SIG-M5 treated with dmso at 0.1 percent for 504 hours (cell line): Measurements from ENCODE around the gene RAVER1.
"Not testable (repeated sequence)": the region's sequence is repeated elsewhere in the genome, so short reads cannot be mapped to it uniquely, and the experiment has no call there.

ENCODE experiments used
- DNase-seq: peaks from one replicate; lab custom pipeline; 2025; ENCODE audit not compliant: unreplicated experiment; lab: John Stamatoyannopoulos, UW

Gene RAVER1

GRCh38 chr19:10344780-10345179 lies 11.5 kb upstream of the RAVER1 start:
- DNase-seq = no peak

- no peak for DNase-seq
These were observed 10.2 kb upstream of the RAVER1 start for GRCh38 chr19:10343495-10343894.

- DNase-seq = no peak
These were observed 6.6 kb upstream of the RAVER1 start for GRCh38 chr19:10339977-10340376.

GRCh38 chr19:10339380-10339960 lies 6.1 kb upstream of the RAVER1 start, which contains the start of gene ICAM3:
Gene ICAM3 (minus strand): TSS chr19:10339624. CDS start chr19:10339614, 10 bp downstream.
- DNase-seq = peak; percentile 46

- DNase-seq = no peak
These were observed 5.6 kb upstream of the RAVER1 start for GRCh38 chr19:10338940-10339339.

DNA sequence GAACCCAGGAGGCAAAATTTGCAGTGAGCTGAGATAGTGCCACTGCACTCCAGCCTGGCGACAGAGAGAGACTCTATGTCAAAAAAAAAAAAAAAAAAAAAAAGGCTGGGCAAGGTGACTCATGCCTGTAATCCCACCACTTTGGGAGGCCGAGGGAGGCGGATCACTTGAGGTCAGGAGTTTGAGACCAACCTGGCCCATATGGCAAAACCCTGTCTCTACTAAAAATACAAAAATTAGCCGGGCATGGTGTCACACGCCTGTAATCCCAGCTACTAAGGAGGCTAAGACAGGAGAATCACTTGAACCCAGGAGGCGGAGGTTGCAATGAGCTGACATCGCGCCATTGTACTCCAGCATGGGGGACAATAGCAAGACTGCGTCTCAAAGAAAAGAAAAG lies 3.4 kb upstream of the RAVER1 start:
- not testable (repeated sequence) for DNase-seq

DNA sequence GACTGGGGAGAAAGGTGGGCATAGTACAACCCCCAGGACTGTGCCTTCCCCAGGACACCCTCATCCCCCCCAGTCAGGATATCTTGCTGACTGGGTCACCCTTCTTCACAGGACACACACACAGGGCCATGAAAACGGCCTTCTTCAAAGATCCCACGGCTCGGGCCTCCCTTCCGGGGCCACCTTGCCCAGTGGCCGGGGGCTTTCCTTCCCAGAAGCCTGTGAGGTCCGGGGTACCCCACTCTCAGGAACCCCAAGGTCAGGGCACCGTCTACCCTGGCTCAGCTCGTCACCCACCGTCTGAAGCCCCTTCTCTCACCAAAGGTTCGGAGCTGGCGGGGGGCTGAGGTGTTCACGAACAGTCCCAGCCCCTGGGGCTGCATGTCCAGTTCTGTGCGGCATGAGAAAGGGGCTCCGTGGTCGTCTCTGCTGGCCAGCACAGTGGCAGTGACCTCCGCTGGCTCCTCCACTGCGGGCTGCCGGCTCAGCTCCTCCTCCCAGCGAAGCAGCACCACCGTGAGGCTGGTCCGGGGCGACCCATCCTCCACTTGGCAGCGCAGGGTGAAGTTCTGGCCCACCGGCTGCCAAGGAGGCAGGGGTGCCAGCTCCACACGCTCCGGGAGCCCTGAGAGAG lies 2.1 kb upstream of the RAVER1 start:
- DNase-seq = no peak

DNA sequence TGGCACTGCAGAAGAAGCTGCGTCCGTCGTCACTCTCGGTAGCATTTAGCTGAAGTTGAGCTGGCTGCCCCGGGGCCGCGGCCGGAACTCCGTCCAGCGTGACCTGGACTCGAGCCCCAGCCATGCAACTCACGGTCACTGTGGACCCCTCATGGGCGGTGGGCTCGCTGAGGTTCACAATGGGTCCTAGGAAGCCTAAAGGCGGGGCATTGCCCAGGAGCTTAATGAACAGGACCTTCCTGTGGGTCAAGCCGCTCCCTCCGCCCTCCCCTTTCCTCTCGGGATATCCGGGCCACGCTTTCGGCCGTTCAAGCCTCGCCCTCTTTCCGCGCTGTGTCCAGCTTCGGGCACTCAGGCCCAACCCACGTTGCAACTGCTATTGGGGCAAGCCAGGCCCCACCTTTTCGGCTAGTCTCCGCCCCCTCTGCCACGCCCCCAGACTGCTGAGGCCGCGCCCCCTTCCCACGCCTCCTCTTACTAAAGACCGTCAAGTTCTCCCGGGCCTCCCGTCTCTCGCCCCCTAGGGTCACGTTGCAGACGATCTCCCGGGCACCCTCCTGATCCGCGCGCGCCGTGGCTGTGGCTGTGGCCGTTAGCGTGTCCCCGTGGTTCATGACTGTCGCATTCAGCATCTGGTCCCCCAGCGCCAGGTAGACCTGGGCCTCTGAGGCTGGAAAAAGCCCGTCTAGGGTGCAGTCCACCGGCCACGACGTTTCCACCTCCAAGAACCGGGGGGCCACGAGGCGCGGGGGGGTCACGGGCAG lies 1.4 kb upstream of the RAVER1 start:
- DNase-seq = peak; percentile 45

DNA sequence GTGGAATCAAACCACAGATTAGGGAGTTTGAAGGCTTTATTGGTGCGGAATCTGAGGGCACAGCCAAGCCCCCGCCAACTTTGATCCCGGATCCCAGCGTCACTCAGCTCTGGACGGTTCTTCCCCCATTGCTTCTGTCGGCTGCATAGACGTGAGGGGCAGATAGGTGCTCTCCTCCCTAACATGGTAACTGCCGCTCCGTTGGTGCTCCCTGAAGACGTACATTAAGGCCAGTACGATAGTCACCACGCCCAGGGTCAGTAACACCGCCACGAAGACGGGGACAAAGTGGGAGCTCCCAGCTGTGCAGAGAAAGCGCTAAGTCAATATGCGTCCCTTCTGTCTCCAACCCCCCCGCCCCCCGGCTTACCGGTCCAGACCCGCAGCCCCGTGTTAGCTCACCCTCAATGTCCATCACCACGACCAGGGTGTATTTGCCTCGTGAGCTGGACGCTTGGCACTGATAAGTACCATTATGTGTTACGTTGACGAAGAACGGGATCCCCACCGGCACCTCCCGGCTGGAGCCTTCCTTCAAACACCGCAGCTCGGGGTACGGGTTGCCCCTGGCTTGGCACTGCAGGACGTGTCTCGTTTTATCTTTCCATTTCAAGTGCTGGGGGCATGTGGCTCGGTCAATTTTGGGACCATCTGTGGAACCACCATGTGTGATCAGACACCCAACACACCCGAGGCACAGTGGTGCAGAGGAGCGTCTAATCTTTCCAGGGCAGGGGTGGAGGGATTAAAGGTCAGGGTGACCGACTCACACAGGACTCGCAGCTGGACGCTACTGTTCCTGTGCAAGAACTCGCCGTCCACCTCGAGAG lies 644 bp upstream of the RAVER1 start:
- no peak for DNase-seq

DNA sequence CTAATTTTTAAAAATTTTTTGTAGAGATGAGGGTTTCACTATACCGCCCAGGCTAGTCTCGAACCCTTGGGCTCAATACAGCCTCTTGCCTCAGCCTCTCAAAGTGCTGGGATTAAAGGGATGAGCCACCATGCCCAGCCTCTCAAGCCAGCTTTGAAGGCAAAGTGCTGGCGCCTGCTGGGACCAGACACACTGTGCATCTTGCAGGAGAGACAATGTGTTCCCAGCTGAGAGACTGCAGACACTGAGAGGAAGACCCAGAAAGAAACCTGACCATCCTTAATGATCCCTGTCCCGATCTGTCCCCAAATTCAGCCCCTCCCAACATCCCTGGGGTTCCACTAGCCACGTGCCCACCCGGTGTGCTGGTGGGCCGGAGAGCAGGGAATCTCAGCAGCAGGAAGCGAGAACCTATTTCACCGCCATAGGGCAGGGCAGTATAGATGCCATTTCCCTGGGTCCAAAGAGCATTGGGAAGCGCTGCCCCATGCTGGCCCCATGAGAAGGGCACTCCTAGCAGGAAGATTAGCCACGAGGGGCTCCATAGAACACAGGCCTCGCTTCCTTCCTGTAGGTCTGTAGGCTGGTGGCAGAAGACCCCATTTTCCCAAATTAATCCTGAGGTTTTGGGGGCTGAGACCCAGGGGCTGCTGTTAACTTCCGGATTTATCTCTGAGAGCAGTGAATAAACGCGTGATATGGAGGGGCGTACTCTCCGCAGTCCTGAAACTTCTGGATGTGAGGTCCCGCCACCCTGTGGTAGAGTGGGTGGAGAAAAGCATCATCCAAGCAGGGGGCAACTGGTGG lies 968 bp downstream of the RAVER1 start:
- no peak for DNase-seq

DNA sequence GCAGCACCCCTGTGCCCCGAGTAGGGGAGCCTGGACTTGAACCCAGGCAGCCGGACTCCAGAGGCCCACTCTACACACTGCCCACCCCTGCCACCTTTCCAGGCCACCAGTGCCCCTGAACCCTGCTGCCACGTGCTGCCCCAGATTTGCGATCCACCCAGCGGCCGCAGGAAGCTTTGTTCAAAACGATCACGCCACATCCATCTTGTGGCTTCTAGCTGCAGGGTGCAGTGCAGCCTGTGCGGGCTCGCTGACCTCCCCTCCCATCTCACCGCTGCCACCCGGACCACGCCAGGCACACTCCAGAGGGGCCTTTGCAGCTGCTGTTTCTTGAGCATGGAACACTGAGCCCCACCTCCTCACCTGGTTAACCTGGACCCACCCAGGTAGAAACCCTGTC lies 3.8 kb downstream of the RAVER1 start:
- no peak for DNase-seq

DNA sequence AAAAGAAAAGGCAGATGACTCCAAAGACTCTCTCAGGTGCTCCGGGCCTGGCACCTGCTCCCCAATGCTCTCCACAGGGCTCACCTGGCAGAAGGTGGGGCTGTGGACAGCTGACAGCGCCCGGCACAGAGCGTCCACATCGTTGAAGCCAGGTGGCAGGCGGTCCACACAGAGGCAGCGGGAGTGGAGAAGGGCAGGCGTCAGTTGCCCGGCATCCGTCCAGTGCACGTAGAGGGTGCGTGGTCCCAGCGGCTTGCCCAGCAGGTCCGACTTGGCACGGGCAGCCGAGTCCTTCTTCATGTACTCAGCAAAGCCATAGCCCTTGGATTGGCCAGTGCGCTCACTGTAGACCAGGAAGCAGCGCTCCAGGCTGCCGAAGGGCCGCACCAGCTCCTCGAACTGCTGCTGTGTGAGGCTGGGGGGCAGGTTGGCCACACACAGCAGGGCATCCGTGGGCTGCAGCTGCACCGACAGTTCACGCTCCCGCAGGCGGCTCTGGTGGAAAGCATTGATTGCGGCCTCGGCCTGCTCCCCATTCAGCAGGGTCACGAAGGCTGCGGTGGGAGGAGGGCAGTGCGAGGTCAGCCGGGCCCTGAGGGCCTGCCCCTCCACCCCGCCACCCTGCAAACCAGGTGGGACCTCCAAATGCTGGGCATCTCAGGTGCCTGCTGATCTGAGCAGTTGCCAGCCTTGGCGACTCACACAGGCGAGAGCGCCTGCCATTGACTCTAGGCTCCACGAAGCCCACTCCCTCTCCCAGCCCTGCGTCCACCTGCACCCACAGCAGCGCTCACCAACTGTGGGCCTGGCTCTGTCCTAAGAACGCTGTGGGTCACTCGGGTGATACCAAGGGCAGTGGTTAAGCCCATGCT lies 4.5 kb downstream of the RAVER1 start:
- DNase-seq = no peak

- DNase-seq = no peak
These were observed 5.5 kb downstream of the RAVER1 start for GRCh38 chr19:10327793-10328192.

- no peak for DNase-seq
These were observed 7.6 kb downstream of the RAVER1 start for GRCh38 chr19:10325732-10326131.

GRCh38 chr19:10321874-10322835 lies 11.2 kb downstream of the RAVER1 start:
- DNase-seq = no peak

DNA sequence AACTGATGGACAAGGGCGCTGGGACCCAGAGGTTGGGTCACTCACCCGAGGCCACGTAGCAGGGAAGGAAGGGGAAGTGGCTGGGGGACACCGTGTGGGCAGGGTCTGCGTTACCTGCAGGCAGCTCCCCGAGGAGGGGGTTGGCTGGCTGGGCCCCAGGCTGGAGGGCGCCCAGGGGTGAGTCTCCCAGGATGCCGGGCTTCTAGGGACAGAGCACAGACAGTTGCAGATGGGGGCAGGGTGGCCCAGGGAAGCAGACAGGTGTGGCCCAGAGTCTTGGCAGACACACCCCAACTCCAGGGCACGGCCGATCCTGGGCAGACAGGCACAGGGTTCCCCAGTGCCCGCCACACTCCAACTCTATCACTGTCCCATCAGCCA lies 11.9 kb downstream of the RAVER1 start:
- DNase-seq = no peak

DNA sequence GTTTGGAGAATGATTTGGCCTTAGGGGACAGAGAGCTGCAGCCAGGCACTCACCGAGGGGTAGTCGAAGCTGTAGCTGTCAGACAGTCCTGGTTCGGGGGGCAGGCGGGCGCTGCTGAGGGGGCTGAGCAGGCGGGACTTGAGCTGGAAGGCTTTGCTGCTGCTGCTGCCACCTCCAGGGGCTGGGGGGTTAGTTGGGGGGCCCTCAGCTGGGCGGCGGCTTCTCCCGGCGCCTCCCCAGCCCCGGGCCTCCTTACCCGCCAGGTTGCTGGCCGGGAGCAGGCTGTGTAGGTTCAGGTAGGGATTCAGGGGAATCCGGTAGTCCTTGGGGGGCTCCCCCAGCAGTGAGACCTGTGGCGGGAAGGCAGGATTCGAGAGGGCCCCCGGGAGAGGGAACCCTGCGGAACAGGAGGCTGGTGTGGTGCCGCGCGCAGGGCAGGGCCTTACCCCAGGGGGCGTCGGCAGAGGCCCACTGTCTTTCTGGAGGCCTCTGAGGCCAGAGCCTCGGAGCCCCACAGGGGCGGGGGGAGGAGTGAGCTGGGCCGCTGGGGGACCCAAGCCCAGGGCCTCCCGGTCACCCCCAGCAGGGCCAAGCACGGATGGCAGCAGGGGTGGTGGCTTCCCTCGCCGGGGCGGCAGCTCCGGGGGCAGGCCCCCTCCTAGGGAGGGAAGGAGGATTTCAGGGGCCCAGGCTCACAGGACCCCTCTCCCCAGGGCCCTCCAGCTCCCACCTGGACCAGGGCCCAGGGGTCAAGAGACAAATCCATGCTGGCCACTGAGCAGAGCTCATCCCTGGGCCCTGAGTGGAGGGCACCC lies 12.5 kb downstream of the RAVER1 start:
- DNase-seq = no peak
